K562 (cell line): Measurements from ENCODE around the gene ETV4. TPM values are rescaled to one million over a fixed set of nuclear protein-coding genes. Genes with fewer than 3 reads are reported as not detected.

Source experiments
- KDM4B ChIP-seq, 2 experiments: fragments of 450-650 bp in 1 of 2; sonication (generic) in 1 of 2; IDR thresholded peaks; 2 replicates each; pipeline ENCODE4 v1.6.1; 2016 to 2017; ENCODE audit warnings: borderline replicate concordance in 2 of 2, antibody characterized with exemption in 1 of 2, low read depth in 1 of 2, mild to moderate bottlenecking in 1 of 2
- KLF13 ChIP-seq: fragments of 450-650 bp; IDR thresholded peaks from 2 replicates; pipeline ENCODE4 v1.6.1; 2016; ENCODE audit warnings: missing genetic modification characterization, low read depth, mild to moderate bottlenecking, missing compliant biosample characterization, moderate library complexity, borderline replicate concordance
- NBN ChIP-seq: fragments of 450-650 bp; IDR thresholded peaks from 2 replicates; pipeline ENCODE4 v1.6.1; 2016; ENCODE audit warnings: low read depth, mild to moderate bottlenecking
- NFE2 ChIP-seq: IDR thresholded peaks from 2 replicates; pipeline ENCODE4 v1.6.1; 2014; ENCODE audit warnings: antibody characterized with exemption, low read depth
- NR4A1 ChIP-seq, 2 experiments: fragments of 250-450 bp in 1 of 2; fragments of 450-650 bp in 1 of 2; sonication (Bioruptor Pico) in 1 of 2; IDR thresholded peaks; 2 replicates each; pipeline versions ENCODE4 v1.4.0 to v1.6.1; 2016 to 2020; ENCODE audit warnings: mild to moderate bottlenecking in 2 of 2, missing compliant biosample characterization in 1 of 2, missing genetic modification characterization in 1 of 2, moderate library complexity in 1 of 2
- XRCC3 ChIP-seq: fragments of 450-650 bp; IDR thresholded peaks from 2 replicates; pipeline ENCODE4 v1.6.1; 2017; ENCODE audit warnings: mild to moderate bottlenecking, moderate library complexity
- ZBTB1 ChIP-seq: sonication (generic); formaldehyde crosslinking; IDR thresholded peaks from 2 replicates; pipeline ENCODE4 v1.8.1; 2023; ENCODE audit warnings: missing genetic modification reagents, low read depth, mild to moderate bottlenecking, borderline replicate concordance
- ZFX ChIP-seq: sonication (generic); formaldehyde crosslinking; IDR thresholded peaks from 2 replicates; pipeline ENCODE4 v1.8.0; 2022; ENCODE audit warnings: mild to moderate bottlenecking, missing genetic modification reagents, moderate library complexity
- ZNF347 ChIP-seq: fragments of 450-650 bp; formaldehyde crosslinking; IDR thresholded peaks from 2 replicates; pipeline ENCODE4 v1.4.0; 2020; ENCODE audit warnings: low read depth, mild to moderate bottlenecking, moderate library complexity
- ZNF444 ChIP-seq: fragments of 250-450 bp; sonication (Bioruptor Pico); IDR thresholded peaks from 2 replicates; pipeline ENCODE4 v1.4.0; 2020; ENCODE audit warnings: mild to moderate bottlenecking, moderate library complexity
- polyA plus RNA-seq, 8 experiments: library from polyadenylated mRNA; depleted of rRNA in 4 of 8; stranded (reverse) in 5 of 8; unstranded in 3 of 8; fragments of >200 nt; fragmentation: Nextera tagmentation in 2 of 8; fragmentation: Illumina TruSeq in 1 of 8; extraction: Ambion mirVana in 2 of 8; extraction: Trizol in 1 of 8; gene quantifications; 2 replicates each; pipeline versions ENCODE4 v1.2.1 to v1.2.3, GENCODE V29; 2011 to 2014; ENCODE audit warnings: inconsistent platforms in 1 of 8, missing spikeins in 1 of 8
- total RNA-seq, 7 experiments: library from RNA; depleted of rRNA in 6 of 7; stranded (reverse); fragments of >200 nt in 6 of 7; fragmentation: Illumina TruSeq in 2 of 7; extraction: Trizol in 2 of 7; gene quantifications; 2 replicates each; pipeline versions ENCODE4 v1.2.1 to v1.2.3, GENCODE V29; 2011 to 2021; ENCODE audit warnings: low replicate concordance in 1 of 7
- TF ChIP-seq, protein P1 (sequence below): fragments of 250-450 bp; sonication (Bioruptor Pico); IDR thresholded peaks from 2 replicates; pipeline ENCODE4 v1.8.0; 2022; ENCODE audit warnings: moderate library complexity, mild to moderate bottlenecking, inconsistent platforms
- TF ChIP-seq, protein P2 (sequence below): fragments of 450-650 bp; IDR thresholded peaks from 2 replicates; pipeline ENCODE4 v1.6.1; 2016; ENCODE audit warnings: borderline replicate concordance
- TF ChIP-seq, protein P3 (sequence below), 2 experiments: fragments of 450-650 bp; IDR thresholded peaks; 2 replicates each; pipeline ENCODE4 v1.6.1; 2016; ENCODE audit warnings: mild to moderate bottlenecking in 2 of 2, borderline replicate concordance in 1 of 2, low read depth in 1 of 2, moderate library complexity in 1 of 2

ETV4 gene
- total and polyA plus RNA-seq, 9 of the 15 experiments (the other 6 are each of a cell fraction or from before 2014, with no cell fraction given) = 5.5 to 66.3 (median 28.2) TPM

DNA sequence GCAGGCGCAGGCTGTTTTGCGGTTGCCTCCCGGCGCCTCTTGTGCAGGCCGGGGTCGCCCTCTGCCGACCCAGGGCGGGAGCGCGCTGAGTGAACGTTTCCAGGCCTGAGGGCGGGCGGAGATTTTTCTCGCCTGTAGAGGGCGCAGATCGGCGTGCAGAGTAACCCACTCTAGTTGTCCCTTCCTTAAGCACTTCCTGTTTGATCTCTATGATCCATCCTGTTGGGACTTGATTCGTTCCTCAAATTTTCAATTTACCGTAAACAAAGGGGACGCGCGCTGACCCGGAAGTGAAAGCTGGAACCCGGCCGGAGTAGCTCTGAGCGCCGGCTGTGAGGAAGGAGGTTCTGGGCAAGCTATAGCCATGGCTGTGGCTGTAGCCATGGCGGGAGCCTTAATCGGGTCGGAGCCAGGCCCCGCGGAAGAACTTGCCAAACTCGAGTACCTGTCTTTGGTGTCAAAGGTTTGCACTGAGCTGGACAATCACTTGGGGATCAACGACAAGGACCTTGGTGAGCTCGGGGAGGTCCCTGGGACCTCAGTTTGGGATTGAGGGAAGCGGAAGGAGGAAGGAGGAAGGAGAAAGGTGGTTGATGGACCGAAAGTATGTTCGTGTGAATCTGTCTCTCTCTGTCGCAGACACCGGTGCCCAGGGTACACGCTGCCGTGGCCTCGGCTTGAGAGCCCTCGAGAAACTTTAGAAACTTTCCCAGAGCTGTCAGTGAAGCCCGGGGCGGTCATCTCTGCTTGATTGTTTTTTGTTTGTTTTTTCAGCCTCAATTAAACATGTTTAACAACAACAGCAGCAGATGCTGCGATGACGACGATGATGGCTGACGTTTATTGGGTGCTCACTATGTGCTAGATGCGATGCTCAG, 62.2 kb downstream of the ETV4 start, which contains the start of gene DHX8 (continued):
- TF ChIP-seq ZNF347 (no peak), NBN (peak; percentile 83; the same call in 1 of the 2 replicates), KDM4B (IDR thresholded peaks at IDR 0.05; ENCODE audit: borderline replicate concordance in 2 of 2, low read depth in 1 of 2) (peak in 1 of 2 experiments; percentile 67; a peak in 1 of 4 replicates), ZNF444 (CRISPR knock-in tag) (no peak), XRCC3 (no peak), ZFX (CRISPR knock-in tag) (no peak; the same call in 1 of the 2 replicates), NR4A1 (CRISPR knock-in tag; IDR thresholded peaks at IDR 0.05) (no peak), NR4A1 (tag; IDR thresholded peaks at IDR 0.05) (no peak), NFE2 (no peak; the same call in 1 of the 2 replicates), KLF13 (tag) (no peak), ZBTB1 (CRISPR knock-in tag) (no peak)
- TF ChIP-seq, protein P1, sequence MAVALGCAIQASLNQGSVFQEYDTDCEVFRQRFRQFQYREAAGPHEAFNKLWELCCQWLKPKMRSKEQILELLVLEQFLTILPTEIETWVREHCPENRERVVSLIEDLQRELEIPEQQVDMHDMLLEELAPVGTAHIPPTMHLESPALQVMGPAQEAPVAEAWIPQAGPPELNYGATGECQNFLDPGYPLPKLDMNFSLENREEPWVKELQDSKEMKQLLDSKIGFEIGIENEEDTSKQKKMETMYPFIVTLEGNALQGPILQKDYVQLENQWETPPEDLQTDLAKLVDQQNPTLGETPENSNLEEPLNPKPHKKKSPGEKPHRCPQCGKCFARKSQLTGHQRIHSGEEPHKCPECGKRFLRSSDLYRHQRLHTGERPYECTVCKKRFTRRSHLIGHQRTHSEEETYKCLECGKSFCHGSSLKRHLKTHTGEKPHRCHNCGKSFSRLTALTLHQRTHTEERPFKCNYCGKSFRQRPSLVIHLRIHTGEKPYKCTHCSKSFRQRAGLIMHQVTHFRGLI (CRISPR knock-in tag) = no peak
- TF ChIP-seq, protein P2, sequence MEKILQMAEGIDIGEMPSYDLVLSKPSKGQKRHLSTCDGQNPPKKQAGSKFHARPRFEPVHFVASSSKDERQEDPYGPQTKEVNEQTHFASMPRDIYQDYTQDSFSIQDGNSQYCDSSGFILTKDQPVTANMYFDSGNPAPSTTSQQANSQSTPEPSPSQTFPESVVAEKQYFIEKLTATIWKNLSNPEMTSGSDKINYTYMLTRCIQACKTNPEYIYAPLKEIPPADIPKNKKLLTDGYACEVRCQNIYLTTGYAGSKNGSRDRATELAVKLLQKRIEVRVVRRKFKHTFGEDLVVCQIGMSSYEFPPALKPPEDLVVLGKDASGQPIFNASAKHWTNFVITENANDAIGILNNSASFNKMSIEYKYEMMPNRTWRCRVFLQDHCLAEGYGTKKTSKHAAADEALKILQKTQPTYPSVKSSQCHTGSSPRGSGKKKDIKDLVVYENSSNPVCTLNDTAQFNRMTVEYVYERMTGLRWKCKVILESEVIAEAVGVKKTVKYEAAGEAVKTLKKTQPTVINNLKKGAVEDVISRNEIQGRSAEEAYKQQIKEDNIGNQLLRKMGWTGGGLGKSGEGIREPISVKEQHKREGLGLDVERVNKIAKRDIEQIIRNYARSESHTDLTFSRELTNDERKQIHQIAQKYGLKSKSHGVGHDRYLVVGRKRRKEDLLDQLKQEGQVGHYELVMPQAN = peak; percentile 90; the same call in 1 of the 2 replicates
- TF ChIP-seq, protein P3, sequence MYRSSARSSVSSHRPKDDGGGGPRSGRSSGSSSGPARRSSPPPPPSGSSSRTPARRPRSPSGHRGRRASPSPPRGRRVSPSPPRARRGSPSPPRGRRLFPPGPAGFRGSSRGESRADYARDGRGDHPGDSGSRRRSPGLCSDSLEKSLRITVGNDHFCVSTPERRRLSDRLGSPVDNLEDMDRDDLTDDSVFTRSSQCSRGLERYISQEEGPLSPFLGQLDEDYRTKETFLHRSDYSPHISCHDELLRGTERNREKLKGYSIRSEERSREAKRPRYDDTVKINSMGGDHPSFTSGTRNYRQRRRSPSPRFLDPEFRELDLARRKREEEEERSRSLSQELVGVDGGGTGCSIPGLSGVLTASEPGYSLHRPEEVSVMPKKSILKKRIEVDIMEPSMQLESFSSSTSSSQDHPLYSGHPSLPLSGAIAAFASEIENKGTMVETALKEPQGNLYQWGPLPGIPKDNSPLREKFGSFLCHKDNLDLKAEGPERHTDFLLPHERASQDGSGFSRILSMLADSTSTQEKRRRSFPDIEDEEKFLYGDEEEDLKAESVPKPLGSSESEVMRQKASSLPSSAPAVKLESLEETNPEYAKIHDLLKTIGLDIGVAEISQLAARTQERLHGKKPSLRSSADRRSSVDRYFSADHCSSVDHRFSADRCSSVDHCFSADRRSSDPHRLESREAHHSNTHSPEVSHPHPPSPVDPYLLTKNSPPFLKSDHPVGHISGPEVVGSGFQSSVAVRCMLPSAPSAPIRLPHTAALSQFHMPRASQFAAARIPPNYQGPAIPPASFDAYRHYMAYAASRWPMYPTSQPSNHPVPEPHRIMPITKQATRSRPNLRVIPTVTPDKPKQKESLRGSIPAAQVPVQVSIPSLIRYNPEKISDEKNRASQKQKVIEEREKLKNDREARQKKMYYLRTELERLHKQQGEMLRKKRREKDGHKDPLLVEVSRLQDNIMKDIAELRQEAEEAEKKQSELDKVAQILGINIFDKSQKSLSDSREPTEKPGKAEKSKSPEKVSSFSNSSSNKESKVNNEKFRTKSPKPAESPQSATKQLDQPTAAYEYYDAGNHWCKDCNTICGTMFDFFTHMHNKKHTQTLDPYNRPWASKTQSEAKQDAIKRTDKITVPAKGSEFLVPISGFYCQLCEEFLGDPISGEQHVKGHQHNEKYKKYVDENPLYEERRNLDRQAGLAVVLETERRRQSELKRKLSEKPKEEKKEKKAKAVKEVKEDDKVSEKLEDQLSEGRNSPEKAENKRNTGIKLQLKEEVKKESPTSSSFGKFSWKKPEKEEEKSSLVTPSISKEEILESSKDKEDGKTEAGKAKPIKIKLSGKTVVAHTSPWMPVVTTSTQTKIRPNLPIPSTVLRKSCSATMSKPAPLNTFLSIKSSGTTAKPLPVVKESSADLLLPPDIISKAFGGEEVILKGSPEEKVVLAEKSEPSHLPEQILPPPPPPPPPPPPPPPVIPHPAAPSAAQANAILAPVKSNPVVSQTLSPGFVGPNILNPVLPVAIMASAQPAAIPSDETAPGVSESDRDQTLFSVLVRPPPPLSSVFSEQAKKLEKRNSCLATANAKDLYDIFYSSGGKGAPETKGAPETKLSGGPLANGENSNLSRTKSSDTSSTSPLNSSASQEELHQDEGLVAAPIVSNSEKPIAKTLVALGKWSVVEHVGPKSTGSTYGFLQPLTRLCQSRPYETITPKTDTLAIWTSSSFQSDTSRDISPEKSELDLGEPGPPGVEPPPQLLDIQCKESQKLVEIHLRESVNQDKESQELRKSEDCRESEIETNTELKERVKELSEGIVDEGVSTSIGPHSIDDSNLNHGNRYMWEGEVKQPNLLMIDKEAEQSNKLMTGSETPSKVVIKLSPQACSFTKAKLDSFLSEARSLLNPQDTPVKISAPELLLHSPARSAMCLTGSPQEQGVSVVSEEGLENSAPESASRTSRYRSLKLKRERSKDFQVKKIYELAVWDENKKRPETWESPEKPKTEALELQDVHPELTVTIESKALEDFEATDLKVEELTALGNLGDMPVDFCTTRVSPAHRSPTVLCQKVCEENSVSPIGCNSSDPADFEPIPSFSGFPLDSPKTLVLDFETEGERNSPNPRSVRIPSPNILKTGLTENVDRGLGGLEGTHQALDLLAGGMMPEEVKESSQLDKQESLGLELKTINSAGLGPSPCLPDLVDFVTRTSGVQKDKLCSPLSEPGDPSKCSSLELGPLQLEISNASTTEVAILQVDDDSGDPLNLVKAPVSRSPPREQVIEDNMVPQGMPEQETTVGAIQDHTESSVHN (IDR thresholded peaks at IDR 0.05; ENCODE audit: borderline replicate concordance in 1 of 2, low read depth in 1 of 2) = no peak
